ENCODE measurements around the gene NAV2.

DNA sequence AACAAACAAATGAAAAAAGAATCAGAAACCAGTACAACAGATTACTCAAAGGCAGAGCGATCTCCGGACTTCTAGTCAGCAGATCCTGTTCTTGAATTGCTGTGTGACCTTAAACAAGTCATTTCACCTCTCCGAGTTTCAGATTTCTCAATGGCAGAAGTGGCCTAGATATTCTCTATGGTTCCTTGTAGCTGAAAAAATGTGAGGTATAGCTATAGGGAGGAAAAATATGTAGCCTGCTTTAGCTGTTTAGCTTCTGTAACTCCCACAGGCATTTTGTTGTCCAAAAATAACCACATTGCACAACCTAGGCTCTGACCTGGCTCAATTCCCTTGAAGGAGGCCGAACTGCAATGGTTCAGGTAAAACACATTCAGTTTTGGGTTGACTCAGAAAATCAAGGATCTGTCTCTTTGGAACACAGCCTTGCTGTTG, 347.0 kb downstream of the NAV2 start:
- TF ChIP-seq, protein P1, sequence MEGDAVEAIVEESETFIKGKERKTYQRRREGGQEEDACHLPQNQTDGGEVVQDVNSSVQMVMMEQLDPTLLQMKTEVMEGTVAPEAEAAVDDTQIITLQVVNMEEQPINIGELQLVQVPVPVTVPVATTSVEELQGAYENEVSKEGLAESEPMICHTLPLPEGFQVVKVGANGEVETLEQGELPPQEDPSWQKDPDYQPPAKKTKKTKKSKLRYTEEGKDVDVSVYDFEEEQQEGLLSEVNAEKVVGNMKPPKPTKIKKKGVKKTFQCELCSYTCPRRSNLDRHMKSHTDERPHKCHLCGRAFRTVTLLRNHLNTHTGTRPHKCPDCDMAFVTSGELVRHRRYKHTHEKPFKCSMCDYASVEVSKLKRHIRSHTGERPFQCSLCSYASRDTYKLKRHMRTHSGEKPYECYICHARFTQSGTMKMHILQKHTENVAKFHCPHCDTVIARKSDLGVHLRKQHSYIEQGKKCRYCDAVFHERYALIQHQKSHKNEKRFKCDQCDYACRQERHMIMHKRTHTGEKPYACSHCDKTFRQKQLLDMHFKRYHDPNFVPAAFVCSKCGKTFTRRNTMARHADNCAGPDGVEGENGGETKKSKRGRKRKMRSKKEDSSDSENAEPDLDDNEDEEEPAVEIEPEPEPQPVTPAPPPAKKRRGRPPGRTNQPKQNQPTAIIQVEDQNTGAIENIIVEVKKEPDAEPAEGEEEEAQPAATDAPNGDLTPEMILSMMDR (IDR thresholded peaks at IDR 0.05): no peak
- TF ChIP-seq POLR2AphosphoS5 (IDR thresholded peaks at IDR 0.05): no peak
- no peak for TF ChIP-seq POLR2A (IDR thresholded peaks at IDR 0.05)
- TF ChIP-seq EP300 (IDR thresholded peaks at IDR 0.05): no peak
